NCI-H748 (cell line): ENCODE measurements around the gene OR51G1.
"Not testable (repeated sequence)": the region's sequence is repeated elsewhere in the genome, so short reads cannot be mapped to it uniquely, and the experiment has no call there.

Experiments used
- DNase-seq: peaks from one replicate; lab custom pipeline; 2025; ENCODE audit not compliant: unreplicated experiment; lab: John Stamatoyannopoulos, UW

Gene OR51G1, protein sequence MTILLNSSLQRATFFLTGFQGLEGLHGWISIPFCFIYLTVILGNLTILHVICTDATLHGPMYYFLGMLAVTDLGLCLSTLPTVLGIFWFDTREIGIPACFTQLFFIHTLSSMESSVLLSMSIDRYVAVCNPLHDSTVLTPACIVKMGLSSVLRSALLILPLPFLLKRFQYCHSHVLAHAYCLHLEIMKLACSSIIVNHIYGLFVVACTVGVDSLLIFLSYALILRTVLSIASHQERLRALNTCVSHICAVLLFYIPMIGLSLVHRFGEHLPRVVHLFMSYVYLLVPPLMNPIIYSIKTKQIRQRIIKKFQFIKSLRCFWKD

DNA sequence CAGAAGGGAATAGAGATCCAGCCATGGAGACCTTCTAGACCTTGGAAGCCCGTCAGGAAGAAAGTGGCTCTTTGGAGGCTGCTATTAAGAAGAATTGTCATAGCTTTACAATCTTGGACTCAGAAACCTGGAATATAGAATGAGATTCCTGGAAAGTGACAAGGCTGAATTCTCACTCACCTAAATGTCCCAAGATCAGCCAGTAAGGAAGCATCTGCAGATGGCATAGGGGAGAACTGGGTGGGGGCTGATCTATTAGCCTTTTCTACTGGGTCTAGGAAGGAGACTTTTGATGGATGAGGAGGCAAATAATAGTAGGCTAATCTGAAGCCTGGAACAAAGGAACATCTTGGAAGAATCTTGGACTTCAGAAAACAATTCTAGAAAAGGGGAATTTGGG, at the start of gene OR51G1:
TSS of gene OR51G1 (minus strand) at position 101 of the 400 bp plus-strand sequence. CDS start at position 101, 0 bp downstream.
- DNase-seq: no peak

DNA sequence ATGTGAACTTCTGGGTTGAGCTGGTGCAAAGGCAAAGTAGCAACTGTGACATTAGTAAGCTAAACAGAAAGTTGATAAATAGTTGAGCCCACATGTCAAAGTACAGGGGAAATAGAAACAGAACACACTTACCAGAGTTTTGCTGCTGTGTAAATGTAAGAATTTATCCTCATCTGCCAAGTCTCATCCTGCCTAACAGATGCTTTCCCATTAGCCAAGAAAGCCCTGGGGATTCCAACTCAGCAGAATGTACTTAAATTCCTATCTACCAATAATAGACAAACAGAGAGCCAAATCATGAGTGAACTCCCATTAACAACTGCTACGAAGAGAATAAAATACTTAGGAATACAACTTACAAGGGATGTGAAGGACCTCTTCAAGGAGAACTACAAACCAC, 38.7 kb upstream of the OR51G1 start:
- DNase-seq: no peak

DNA sequence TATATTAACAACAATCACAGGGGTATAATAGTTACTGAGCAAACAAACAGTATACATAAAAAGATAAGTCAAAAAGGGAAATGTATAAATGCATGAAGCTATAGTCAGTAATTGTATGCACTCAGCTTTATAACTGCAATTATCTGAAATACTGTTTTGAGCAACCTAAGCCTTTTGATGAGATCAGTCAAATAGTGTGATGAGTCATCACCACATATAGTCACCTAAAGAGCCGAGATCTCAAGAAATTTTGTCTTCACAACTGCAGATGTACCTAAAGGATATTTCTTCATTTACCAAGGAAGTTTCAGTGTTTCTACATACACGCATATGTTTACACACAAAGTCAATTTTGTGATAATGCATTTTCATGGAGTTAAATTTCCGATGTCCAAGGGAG, 36.7 kb upstream of the OR51G1 start:
- peak; percentile 92 for DNase-seq

DNA sequence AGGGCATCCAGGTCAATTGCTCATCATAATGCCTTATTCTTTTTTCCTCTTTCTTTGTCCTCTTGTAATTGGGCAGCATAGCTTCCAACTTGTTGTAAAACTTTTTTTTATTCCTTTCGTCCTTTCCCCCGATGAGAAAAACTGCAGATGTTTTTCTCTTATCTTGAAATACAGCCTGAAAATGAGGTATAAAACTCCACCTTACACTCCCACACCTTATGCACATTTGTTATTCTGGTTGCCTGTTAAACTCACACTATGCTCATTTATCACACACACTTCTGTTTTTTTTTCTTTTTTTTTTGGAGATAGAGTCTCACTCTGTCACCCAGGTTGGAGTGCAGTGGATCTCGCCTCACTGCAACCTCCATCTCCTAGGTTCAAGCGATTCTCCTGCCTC, 33.3 kb upstream of the OR51G1 start:
- DNase-seq: no peak

DNA sequence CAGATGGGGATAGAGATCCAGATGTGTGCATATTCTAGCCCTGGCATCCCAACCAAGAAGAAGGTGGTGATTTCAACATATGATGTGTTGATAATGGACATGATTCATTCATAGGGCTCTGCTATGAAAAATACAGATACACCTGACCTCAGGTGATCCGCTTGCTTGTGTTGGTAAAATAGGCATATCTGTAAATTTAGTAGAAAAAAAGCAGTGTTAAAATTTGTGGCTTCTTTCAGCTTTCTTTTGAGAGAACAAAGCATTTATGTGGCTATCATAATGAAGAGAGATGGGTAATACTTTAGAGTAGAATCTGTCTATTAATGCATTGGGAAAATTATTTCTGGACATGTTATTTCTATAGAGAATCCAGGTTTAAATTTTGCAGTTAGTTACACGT, 31.5 kb upstream of the OR51G1 start, which contains the start of gene OR51A2:
TSS of gene OR51A2 (minus strand) at position 101 of the 400 bp plus-strand sequence. CDS start at position 101, 0 bp downstream.
- not testable (repeated sequence) for DNase-seq

DNA sequence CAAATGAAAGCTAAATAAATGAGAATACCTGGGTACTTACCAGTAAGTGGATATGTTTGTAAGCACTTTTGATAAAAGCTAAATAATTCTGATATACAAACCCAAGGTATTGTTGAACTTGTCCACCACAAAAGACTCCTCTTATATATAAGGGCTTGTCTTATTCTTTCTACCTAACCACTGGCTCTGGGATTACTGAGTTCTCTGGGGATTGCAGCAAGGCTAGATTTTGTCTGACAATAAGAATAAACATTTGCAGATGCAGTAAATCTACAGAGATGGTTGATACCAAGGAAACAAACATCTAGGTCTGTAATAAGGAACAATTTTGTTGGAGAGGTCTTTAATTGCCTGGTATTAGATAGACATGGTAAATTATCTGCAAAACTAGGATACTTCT, 23.4 kb upstream of the OR51G1 start, which contains the start of gene OR51A4:
TSS of gene OR51A4 (minus strand) at position 101 of the 400 bp plus-strand sequence. CDS start 505 bp downstream, outside the sequence.
- no peak for DNase-seq

DNA sequence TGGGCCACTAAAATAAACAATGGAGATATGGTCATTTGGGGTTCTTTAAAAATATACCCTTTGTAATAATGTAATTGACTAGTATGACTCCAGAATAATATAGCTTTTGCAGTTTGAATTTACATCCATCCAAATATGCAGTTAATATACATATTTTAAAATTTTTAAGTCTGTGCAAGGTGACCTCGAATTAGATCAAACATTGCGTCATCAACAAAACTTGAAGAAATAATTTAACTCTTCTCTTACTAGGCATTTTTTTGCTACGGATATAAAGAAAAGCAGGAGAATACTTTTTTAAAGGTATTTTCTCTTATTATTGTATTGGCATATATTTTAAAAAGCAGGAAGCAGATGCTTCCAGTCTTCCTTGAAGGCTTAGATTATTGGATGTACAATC, 12.6 kb upstream of the OR51G1 start:
- no peak for DNase-seq

DNA sequence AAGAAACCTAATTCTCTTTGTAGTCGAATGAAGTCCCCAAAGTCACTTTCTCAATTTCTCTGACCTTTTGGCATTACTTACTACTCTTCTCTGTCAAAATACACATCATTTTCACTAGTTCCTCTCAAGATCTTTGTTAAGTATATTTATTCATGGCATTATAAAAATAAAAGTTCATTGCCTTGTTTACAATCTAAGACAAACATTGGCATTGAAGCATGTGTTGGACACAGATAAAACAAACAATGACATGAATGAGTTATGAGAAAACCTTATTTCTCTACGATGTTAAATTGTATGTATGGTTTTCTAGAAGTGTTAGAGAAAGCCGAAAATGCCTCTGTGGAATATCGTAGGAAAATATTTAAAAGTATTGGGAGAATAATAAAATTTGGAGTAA, 8.6 kb upstream of the OR51G1 start:
- no peak for DNase-seq

DNA sequence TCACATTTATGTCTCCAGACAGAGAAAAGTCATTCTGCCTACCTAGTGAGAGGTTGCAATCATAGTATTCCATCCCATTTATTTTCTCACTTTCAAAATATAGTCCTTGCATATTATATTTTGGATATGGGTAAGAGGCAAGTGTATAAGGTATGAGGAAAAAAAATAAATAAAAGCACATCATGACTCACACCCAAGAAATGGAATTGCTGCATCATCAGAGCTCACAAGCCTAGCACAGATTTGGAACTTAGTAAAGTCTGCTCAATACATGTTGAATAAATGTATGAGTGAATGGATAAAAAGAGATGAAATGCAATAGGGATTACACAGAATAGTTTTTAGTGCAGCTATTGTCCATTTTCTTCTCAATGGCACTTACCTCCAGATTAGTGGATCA, 2.5 kb upstream of the OR51G1 start:
- no peak for DNase-seq

DNA sequence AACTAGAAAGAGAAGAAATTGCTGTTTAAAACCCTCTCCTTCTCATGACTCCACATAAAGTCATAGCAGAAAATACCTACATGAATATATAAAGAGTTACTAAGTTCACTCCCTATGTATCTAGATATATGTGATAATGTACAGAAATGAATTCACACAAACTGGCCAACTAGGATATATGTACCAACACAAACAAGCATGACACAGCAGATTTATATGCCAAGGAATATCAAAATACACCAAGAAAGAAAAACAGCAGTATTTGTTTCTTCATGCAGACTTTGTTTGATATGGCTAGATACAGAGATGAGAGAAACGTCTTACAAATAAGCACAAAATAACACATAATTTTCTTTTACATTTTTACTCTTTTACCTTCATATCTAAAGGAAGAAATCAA, 1.8 kb downstream of the OR51G1 start:
- DNase-seq: no peak

DNA sequence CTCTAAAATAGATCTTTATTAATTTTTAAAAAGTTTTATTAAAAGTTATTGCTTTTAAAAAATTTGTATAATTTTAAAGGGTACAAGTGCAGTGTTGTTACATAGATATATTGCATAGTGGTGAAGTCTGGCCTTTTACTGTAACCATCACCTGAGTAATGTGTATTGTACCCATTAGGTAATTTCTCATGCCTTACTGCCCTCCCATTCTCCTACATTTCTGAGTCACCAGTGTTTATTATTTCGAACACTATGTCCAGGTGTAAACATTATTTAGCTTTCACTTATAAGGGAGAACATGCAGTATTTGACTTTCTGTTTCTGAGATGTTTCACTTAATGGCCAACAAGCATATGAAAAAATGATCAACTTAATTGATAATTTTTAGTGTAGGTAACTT, 2.3 kb downstream of the OR51G1 start:
- DNase-seq: no peak

DNA sequence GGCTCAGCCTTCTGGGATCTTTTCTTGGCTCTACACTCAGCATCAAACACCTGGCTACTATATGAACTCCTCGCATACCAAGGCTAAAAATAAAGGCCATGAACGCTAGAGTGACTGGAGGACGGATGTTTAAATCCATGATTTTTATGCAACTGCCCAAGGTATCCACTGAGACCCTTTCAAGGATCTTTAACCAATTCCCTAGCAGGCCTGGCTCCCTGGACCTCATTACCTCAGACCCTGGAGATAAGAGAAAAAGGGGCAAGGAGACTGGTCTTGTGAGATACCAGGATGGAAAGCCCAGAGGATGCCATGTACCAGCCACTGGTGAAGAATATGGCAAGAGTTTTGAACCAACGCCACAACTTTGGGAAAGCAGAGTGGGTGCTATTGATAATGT, 4.9 kb downstream of the OR51G1 start, which contains the start of gene OR51G2:
TSS of gene OR51G2 (minus strand) at position 101 of the 400 bp plus-strand sequence. CDS start 3,687 bp downstream, outside the sequence.
- DNase-seq: no peak

DNA sequence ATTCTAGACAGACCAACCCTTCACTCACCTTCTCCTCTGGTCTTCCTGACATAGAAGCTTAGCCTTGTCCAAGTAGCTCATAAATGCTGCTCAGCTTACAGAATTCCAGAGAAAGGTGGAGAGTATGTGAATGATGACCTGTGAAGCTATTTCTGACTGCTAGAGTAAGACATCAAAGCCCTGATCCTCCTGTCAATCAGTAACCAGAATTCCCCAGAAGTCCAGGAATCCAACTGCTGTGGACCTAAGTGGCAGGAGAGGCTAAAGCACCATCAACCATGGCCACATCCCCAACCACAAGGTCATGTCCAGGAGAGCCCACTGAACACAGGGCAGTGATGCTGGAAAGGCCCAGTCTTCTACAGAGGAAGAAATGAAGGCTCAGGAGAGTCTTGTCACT, 7.6 kb downstream of the OR51G1 start:
- DNase-seq: no peak

DNA sequence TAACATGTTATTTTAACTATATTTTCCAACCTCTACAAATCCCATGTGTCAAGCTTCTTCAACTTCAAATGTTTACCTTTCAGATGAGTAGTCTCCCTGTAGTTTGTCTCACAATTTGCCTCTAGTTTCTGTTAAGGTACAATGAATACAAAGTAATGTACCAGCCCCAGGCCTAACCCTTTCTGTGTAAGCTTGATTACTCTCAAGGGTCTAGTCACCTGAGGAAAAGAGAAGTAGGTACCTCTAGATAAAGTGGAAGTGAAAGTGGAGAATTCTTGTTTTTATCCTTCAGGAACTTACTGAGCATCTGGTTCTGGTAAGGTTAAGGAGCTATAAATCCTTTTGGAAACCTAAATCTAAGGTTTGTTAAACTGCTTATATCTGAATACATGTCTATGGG, 20.7 kb downstream of the OR51G1 start, which contains the start of gene OR51A7:
TSS of gene OR51A7 (plus strand) at position 300 of the 400 bp plus-strand sequence. CDS start 3,587 bp downstream, outside the sequence.
- no peak for DNase-seq

DNA sequence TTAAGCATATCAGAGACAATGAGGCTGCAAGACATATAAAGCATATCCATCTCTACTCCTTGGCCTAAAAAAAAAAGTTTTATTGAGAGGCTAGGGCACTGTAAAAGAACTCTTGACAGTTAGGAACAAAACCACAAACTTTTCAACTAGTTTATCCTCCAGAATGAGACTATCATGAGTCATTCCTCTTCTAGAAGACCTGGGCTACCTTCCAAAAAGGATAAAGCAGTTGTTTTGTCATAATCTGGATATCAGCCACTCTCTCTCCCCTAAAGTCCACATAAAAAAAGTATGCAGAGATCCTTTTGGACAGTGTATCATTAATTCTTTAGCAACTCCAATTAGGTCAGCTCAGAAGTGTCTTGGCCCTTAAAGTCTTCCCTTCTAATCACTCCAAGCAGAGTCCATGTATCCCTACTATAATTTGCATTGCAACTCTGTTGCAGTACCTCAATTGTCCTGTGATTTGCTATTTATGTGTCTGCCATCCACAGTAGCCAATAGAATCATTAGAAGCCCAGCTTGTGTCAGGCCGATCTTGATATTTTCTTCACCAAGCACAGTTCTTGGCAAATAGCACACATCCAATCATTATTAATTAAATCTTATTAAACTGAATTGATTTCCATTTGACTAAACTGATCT, 32.0 kb downstream of the OR51G1 start:
- DNase-seq: no peak

DNA sequence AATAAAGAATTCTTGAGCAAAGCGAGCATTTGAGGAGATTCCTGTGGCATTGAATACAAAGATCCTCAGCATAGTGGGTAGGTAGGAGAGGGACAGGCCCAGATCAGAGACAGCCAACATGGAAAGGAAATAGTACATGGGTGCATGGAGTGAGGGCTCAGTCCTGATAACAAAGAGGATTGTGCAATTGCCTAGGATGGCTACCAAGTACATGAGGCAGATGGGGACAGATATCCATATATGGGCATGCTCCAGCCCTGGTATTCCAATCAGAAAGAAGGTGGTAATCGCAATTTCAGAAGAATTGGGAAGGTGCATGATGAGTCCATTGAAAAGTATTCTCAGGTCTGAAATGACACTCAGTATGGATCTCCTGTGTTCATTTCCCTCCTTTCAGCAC, 33.9 kb downstream of the OR51G1 start:
- DNase-seq: no peak

DNA sequence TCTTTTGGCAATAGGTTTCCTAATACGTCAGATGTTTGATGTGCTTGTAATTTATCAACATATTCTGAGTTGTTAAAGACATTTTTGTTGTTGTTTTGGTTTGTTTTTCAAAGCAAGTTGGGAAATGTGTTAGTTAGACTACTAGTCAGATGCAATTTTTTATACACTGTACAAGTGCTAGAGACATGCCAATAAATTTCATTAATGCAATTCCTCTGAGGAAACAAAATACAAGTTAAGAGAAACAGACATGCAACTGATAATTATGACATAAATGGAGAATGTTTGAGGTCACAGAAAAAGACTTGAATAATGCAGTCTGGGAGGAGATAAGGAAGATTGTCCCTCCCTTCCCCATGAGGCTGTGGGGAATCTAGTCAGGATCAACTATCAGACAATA, 36.5 kb downstream of the OR51G1 start:
- DNase-seq: no peak

DNA sequence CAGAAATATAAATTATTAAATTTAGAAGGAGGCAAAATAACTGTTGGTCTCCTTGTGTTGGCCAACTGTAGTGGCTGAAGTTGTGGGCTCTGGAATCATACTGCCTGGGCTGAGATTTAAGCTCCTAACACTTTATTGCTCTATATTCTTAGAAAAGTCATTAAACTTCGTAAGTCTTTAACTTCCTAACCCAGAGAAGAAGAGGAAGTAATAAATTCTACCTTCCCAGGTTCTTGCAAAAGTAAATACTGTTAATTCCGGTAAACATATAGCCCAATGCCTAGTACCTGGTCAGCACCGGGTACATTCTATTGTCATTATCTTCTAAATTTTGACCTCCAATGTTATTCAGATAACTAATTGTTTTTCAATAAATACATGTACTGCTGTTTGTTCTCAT, 38.0 kb downstream of the OR51G1 start:
- no peak for DNase-seq

DNA sequence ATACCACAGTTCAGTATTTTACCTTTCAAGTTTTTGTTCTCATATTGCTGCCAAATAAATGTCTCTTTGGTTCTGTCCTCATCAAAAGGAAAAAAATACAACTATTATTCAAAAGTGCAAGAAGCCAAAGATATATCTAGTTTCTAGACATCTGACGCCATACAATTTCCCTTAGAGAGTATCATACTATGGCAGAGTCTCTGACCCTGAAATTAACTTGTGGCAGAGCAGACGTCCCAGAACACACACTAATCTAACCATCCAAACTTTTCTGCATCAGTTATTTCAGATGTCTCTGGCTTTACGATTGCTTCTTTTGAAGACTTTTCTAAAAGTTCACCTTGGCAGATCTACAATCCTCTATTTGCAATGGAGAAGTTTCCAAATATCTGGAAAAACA, 39.8 kb downstream of the OR51G1 start:
- no peak for DNase-seq

DNA sequence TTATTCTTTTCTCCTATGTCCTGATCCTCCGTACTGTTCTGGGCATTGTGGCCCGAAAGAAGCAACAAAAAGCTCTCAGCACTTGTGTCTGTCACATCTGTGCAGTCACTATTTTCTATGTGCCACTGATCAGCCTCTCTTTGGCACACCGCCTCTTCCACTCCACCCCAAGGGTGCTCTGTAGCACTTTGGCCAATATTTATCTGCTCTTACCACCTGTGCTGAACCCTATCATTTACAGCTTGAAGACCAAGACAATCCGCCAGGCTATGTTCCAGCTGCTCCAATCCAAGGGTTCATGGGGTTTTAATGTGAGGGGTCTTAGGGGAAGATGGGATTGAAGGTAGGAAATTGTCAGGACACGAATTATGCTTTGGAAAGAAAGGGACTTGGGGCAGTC, 41.6 kb downstream of the OR51G1 start:
- DNase-seq: peak; percentile 28

DNA sequence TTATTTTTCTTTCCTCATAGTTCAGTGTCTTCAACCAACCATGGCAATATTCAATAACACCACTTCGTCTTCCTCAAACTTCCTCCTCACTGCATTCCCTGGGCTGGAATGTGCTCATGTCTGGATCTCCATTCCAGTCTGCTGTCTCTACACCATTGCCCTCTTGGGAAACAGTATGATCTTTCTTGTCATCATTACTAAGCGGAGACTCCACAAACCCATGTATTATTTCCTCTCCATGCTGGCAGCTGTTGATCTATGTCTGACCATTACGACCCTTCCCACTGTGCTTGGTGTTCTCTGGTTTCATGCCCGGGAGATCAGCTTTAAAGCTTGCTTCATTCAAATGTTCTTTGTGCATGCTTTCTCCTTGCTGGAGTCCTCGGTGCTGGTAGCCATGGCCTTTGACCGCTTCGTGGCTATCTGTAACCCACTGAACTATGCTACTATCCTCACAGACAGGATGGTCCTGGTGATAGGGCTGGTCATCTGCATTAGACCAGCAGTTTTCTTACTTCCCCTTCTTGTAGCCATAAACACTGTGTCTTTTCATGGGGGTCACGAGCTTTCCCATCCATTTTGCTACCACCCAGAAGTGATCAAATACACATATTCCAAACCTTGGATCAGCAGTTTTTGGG, 42.2 kb downstream of the OR51G1 start, which contains the start of gene OR51T1:
TSS of gene OR51T1 (plus strand) at position 41 of the 641 bp plus-strand sequence. CDS start at position 41, 0 bp downstream.
- peak; percentile 61 for DNase-seq

DNA sequence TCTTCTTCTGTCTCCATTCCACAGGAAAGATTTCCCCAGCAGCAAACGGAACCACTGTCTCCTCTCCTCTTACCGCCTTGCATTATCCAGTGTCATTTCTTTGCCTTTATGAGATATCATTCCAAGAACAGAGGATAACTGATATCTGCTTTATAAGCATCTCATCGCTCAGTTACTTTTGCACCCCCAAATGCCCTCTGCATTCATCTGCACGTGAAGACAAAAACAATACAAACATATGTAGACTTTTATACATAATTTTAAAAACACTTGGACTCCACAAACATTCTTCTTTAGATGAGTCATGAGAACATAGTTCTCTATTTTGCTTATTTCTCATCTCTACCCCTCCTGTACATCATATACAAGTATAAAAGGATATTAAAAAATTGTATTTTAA, 43.0 kb downstream of the OR51G1 start:
- DNase-seq: no peak
